HEK293T (cell line): ENCODE results near the gene CTNNA1.

Source experiments
- CTBP1 ChIP-seq: fragments of 450-650 bp; IDR thresholded peaks from 2 replicates; pipeline ENCODE4 v1.6.1; 2016; ENCODE audit warnings: borderline replicate concordance
- FOXA1 ChIP-seq: fragments of 450-650 bp; IDR thresholded peaks from 2 replicates; pipeline ENCODE4 v1.6.1; 2016; ENCODE audit warnings: mild to moderate bottlenecking
- FOXK2 ChIP-seq: fragments of 450-650 bp; IDR thresholded peaks from 2 replicates; pipeline ENCODE4 v1.6.1; 2016; ENCODE audit warnings: mild to moderate bottlenecking
- FOXM1 ChIP-seq: fragments of 450-650 bp; IDR thresholded peaks from 2 replicates; pipeline ENCODE4 v1.6.1; 2017; ENCODE audit warnings: mild to moderate bottlenecking, borderline replicate concordance
- L3MBTL2 ChIP-seq: fragments of 450-650 bp; conservative IDR thresholded peaks from 2 replicates; pipeline ENCODE4 v1.6.1; 2016; ENCODE audit warnings: mild to moderate bottlenecking
- LEF1 ChIP-seq: fragments of 450-650 bp; IDR thresholded peaks from 2 replicates; pipeline ENCODE4 v1.6.1; 2017; ENCODE audit warnings: mild to moderate bottlenecking, borderline replicate concordance
- NFRKB ChIP-seq: fragments of 450-650 bp; IDR thresholded peaks from 2 replicates; pipeline ENCODE4 v1.6.1; 2016; ENCODE audit warnings: mild to moderate bottlenecking, moderate library complexity
- SP1 ChIP-seq: fragments of 450-650 bp; IDR thresholded peaks from 2 replicates; pipeline ENCODE4 v1.6.1; 2017
- SUZ12 ChIP-seq: fragments of 450-650 bp; IDR thresholded peaks from 2 replicates; pipeline ENCODE4 v1.6.1; 2016; ENCODE audit warnings: mild to moderate bottlenecking
- ZNF384 ChIP-seq: fragments of 450-650 bp; IDR thresholded peaks from 2 replicates; pipeline ENCODE4 v1.6.1; 2016
- TF ChIP-seq, protein P1 (sequence below): fragments of 450-650 bp; IDR thresholded peaks from 2 replicates; pipeline ENCODE4 v1.6.1; 2016

- no peak for TF ChIP-seq SP1
- TF ChIP-seq SUZ12 = no peak
- TF ChIP-seq FOXK2 = no peak
- no peak for TF ChIP-seq L3MBTL2
- TF ChIP-seq NFRKB = no peak
- no peak for TF ChIP-seq LEF1
- no peak for TF ChIP-seq FOXA1
- TF ChIP-seq CTBP1 = no peak
- TF ChIP-seq FOXM1 = no peak
- no peak for TF ChIP-seq ZNF384
- TF ChIP-seq, protein P1, sequence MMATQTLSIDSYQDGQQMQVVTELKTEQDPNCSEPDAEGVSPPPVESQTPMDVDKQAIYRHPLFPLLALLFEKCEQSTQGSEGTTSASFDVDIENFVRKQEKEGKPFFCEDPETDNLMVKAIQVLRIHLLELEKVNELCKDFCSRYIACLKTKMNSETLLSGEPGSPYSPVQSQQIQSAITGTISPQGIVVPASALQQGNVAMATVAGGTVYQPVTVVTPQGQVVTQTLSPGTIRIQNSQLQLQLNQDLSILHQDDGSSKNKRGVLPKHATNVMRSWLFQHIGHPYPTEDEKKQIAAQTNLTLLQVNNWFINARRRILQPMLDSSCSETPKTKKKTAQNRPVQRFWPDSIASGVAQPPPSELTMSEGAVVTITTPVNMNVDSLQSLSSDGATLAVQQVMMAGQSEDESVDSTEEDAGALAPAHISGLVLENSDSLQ = no peak
Observed at GRCh38 chr5:138829341-138829740, 76.1 kb downstream of the CTNNA1 start.
